Measurements from ENCODE around the gene USF2. TPM values are rescaled to one million over a fixed set of nuclear protein-coding genes. Genes with fewer than 3 reads are reported as not detected.

The USF2 gene
- total and polyA plus RNA-seq, 2 donors (not counting 1 experiment from before 2014, with no cell fraction given): 53.8 to 74.9 TPM

DNA sequence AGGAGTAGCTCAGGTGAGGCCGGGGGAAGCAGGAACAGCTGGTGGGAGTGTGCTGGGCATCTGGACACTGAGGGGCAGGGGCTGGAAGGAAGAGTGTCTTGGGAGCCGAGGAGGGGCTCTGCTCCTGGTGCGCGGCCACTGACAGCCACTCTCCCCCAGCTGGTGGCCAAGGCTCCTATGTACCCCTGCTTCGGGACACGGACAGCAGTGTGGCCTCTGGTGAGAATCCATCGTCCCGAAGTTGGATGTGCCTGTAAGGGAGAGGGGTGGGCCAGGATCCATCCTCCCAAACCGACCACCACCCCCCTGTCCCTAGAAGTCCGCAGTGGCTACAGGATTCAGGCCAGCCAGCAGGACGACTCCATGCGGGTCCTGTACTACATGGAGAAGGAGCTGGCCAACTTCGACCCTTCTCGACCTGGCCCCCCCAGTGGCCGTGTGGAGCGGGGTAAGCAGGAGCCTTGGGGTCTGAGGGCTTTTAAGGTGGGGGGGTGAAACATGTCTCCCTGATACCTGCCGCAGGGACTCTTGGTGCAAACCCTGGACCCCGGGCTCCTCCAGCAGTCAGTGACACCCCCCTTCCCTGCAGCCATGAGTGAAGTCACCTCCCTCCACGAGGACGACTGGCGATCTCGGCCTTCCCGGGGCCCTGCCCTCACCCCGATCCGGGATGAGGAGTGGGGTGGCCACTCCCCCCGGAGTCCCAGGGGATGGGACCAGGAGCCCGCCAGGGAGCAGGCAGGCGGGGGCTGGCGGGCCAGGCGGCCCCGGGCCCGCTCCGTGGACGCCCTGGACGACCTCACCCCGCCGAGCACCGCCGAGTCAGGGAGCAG, 2.0 kb upstream of the USF2 start:
- Histone ChIP-seq H2AFZ (ENCODE audit: low read length) (no peak overlapping the region), H3K4me1 (ENCODE audit: control insufficient read depth, extremely low read depth, insufficient read depth, low read length) (peaks cover 2% of the 10 kb centered on the region), H3K9ac (ENCODE audit: insufficient read depth, low read length) (peak overlapping the region; percentile 89), H3K4me2 (ENCODE audit: extremely low read depth, insufficient read depth, low read length) (peak overlapping the region; percentile 87), H3K27ac (ENCODE audit: insufficient read depth, low read length) (peak overlapping the region; percentile 78), H4K20me1 (ENCODE audit: control insufficient read depth, extremely low read depth, insufficient read depth, low read length) (no peaks in the 10 kb centered on the region), H3K27me3 (ENCODE audit: control insufficient read depth, insufficient read depth, low read length) (no peaks in the 10 kb centered on the region), H3K4me3 (replicated peaks in 1 of 4; ENCODE audit: control extremely low read depth in 1 of 4, insufficient read depth in 1 of 4, low read depth in 3 of 4, low read length in 4 of 4) (peak overlapping the region; percentile 81 to 96 (median 88)), H3K9me3 (ENCODE audit: control insufficient read depth, insufficient read depth, low read depth, low read length) (no peaks in the 10 kb centered on the region), H3K36me3 (ENCODE audit: control insufficient read depth, insufficient read depth, low read length) (peaks cover 10% of the 10 kb centered on the region), H3K79me2 (ENCODE audit: control insufficient read depth, insufficient read depth, low read length) (peaks cover 12% of the 10 kb centered on the region)
- TF ChIP-seq CTCF (conservative IDR thresholded peaks at IDR 0.05 in 1 of 2, IDR thresholded peaks at IDR 0.05 in 1 of 2; ENCODE audit: low read depth in 1 of 2, low read length in 2 of 2): no peak
- no peak for TF ChIP-seq EZH2 (IDR thresholded peaks at IDR 0.05; ENCODE audit: low read length, missing control alignments)
- DNase-seq (ENCODE audit: low read depth in 2 of 2): no peak

DNA sequence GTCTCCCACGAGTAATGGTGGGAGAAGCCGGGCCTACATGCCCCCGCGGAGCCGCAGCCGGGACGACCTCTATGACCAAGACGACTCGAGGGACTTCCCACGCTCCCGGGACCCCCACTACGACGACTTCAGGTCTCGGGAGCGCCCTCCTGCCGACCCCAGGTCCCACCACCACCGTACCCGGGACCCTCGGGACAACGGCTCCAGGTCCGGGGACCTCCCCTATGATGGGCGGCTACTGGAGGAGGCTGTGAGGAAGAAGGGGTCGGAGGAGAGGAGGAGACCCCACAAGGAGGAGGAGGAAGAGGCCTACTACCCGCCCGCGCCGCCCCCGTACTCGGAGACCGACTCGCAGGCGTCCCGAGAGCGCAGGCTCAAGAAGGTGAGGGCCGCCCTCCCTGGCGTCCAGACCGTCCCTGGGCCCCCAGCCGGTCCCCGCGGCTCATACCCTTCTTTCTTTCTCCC, 1.4 kb upstream of the USF2 start:
- Histone ChIP-seq H3K4me3 (replicated peaks in 1 of 4; ENCODE audit: control extremely low read depth in 1 of 4, insufficient read depth in 1 of 4, low read depth in 3 of 4, low read length in 4 of 4) (peak overlapping the region; percentile 81 to 96 (median 88)), H3K27me3 (ENCODE audit: control insufficient read depth, insufficient read depth, low read length) (no peaks in the 10 kb centered on the region), H3K27ac (ENCODE audit: insufficient read depth, low read length) (peak overlapping the region; percentile 78), H3K79me2 (ENCODE audit: control insufficient read depth, insufficient read depth, low read length) (peaks cover 12% of the 10 kb centered on the region), H3K9me3 (ENCODE audit: control insufficient read depth, insufficient read depth, low read depth, low read length) (no peaks in the 10 kb centered on the region), H3K4me1 (ENCODE audit: control insufficient read depth, extremely low read depth, insufficient read depth, low read length) (peaks cover 2% of the 10 kb centered on the region), H4K20me1 (ENCODE audit: control insufficient read depth, extremely low read depth, insufficient read depth, low read length) (no peaks in the 10 kb centered on the region), H3K4me2 (ENCODE audit: extremely low read depth, insufficient read depth, low read length) (peak overlapping the region; percentile 87), H2AFZ (ENCODE audit: low read length) (peak overlapping the region; percentile 49), H3K36me3 (ENCODE audit: control insufficient read depth, insufficient read depth, low read length) (peaks cover 13% of the 10 kb centered on the region), H3K9ac (ENCODE audit: insufficient read depth, low read length) (peak overlapping the region; percentile 89)
- TF ChIP-seq CTCF (conservative IDR thresholded peaks at IDR 0.05 in 1 of 2, IDR thresholded peaks at IDR 0.05 in 1 of 2; ENCODE audit: low read depth in 1 of 2, low read length in 2 of 2) (no peak), EZH2 (IDR thresholded peaks at IDR 0.05; ENCODE audit: low read length, missing control alignments) (no peak)
- peak in 1 of 2 donors; percentile 33 for DNase-seq (ENCODE audit: low read depth in 2 of 2)

DNA sequence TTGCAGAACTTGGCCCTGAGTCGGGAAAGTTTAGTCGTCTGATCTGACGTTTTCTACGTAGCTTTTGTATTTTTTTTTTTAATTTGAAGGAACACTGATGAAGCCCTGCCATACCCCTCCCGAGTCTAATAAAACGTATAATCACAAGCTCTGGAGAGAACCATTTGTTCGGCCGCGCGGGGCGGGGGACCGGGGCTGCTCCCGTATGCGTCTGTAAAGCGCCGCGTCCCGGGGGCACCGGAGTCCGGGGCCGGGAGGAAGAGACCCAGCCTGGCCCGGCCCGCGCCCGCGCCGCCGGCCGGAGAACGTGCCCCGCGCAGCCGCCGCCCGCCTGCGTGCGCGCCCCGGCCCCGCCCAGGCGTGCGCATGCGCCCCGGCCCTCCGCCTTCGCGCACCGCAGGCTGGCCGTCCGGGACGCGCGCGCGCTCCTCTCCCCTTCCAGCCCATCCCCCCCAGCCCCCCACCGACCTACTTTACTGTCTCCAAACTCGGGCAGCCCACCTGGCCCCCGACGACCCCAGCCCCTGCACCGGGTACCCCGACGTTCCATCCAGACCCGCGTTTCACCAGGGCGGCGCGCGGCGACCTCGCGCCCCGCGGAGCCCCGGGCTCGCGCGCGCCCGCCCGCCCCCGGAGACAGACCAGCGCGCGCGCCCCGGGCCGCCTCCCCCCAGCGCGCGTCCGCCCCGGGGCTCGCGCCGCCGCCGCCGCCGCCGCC, 785 bp upstream of the USF2 start:
- peaks cover 2% of the 10 kb centered on the region for H3K4me1 ChIP-seq (ENCODE audit: control insufficient read depth, extremely low read depth, insufficient read depth, low read length)
- H2AFZ ChIP-seq (ENCODE audit: low read length): peak overlapping the region; percentile 49
- H3K4me3 ChIP-seq (replicated peaks in 1 of 4; ENCODE audit: control extremely low read depth in 1 of 4, insufficient read depth in 1 of 4, low read depth in 3 of 4, low read length in 4 of 4): peak overlapping the region; percentile 81 to 96 (median 88)
- peak overlapping the region; percentile 87 for H3K4me2 ChIP-seq (ENCODE audit: extremely low read depth, insufficient read depth, low read length)
- H3K9me3 ChIP-seq (ENCODE audit: control insufficient read depth, insufficient read depth, low read depth, low read length): no peaks in the 10 kb centered on the region
- H3K27ac ChIP-seq (ENCODE audit: insufficient read depth, low read length): peak overlapping the region; percentile 78
- H4K20me1 ChIP-seq (ENCODE audit: control insufficient read depth, extremely low read depth, insufficient read depth, low read length): no peaks in the 10 kb centered on the region
- peaks cover 14% of the 10 kb centered on the region for H3K36me3 ChIP-seq (ENCODE audit: control insufficient read depth, insufficient read depth, low read length)
- no peaks in the 10 kb centered on the region for H3K27me3 ChIP-seq (ENCODE audit: control insufficient read depth, insufficient read depth, low read length)
- TF ChIP-seq CTCF (conservative IDR thresholded peaks at IDR 0.05 in 1 of 2, IDR thresholded peaks at IDR 0.05 in 1 of 2; ENCODE audit: low read depth in 1 of 2, low read length in 2 of 2) (no peak), EZH2 (IDR thresholded peaks at IDR 0.05; ENCODE audit: low read length, missing control alignments) (no peak)
- peak; percentile 62 to 67 for DNase-seq (ENCODE audit: low read depth in 2 of 2)
- H3K9ac ChIP-seq (ENCODE audit: insufficient read depth, low read length): peak overlapping the region; percentile 89
- H3K79me2 ChIP-seq (ENCODE audit: control insufficient read depth, insufficient read depth, low read length): peaks cover 12% of the 10 kb centered on the region
